KMS-11 (cell line): Measurements from ENCODE around the gene CFAP161.

Experiments used
- H2AFZ ChIP-seq: fragments of 200-600 bp; sonication (generic); 2 replicates; pipeline ENCODE4 v1.6.1; 2016; ENCODE audit warnings: antibody characterized with exemption, mixed run types, low read depth
- H3K27ac ChIP-seq: fragments of 200-600 bp; sonication (generic); 2 replicates; pipeline ENCODE4 v1.6.1; 2016; ENCODE audit warnings: mild to moderate bottlenecking, mixed run types
- H3K27me3 ChIP-seq: fragments of 200-600 bp; sonication (generic); 2 replicates; pipeline ENCODE4 v1.6.1; 2017; ENCODE audit warnings: mild to moderate bottlenecking, low read depth, mixed run types, moderate library complexity; ENCODE audit not compliant: insufficient read depth
- H3K36me3 ChIP-seq: fragments of 200-600 bp; sonication (generic); 2 replicates; pipeline ENCODE4 v1.6.1; 2017; ENCODE audit warnings: mild to moderate bottlenecking, mixed run types; ENCODE audit not compliant: insufficient read depth
- H3K4me1 ChIP-seq: fragments of 200-600 bp; sonication (generic); 2 replicates; pipeline ENCODE4 v1.6.1; 2016; ENCODE audit warnings: mild to moderate bottlenecking, low read depth, mixed run types; ENCODE audit not compliant: poor library complexity, severe bottlenecking
- H3K4me2 ChIP-seq: fragments of 200-600 bp; sonication (generic); 2 replicates; pipeline ENCODE4 v1.7.0; 2016; ENCODE audit warnings: mild to moderate bottlenecking, mixed run types
- H3K4me3 ChIP-seq: fragments of 200-600 bp; sonication (generic); IDR thresholded peaks from 2 replicates; pipeline ENCODE4 v1.6.1; 2017; ENCODE audit warnings: low read depth, low read length, mixed read lengths; ENCODE audit not compliant: insufficient read depth
- H3K79me2 ChIP-seq: fragments of 200-600 bp; sonication (generic); 2 replicates; pipeline ENCODE4 v1.6.1; 2016; ENCODE audit warnings: low read depth, mixed run types; ENCODE audit not compliant: insufficient read depth
- H3K9ac ChIP-seq: fragments of 200-600 bp; sonication (generic); 2 replicates; pipeline ENCODE4 v1.6.1; 2016; ENCODE audit warnings: mild to moderate bottlenecking, mixed run types
- H4K20me1 ChIP-seq: fragments of 200-600 bp; sonication (generic); 2 replicates; pipeline ENCODE4 v1.6.1; 2016; ENCODE audit warnings: mild to moderate bottlenecking, mixed run types; ENCODE audit not compliant: insufficient read depth
- CTCF ChIP-seq: fragments of 200-600 bp; sonication (generic); conservative IDR thresholded peaks from 2 replicates; pipeline ENCODE4 v1.6.1; 2017; ENCODE audit warnings: low read depth, mild to moderate bottlenecking, antibody characterized with exemption, low read length, moderate library complexity, mixed read lengths

The CFAP161 gene

DNA sequence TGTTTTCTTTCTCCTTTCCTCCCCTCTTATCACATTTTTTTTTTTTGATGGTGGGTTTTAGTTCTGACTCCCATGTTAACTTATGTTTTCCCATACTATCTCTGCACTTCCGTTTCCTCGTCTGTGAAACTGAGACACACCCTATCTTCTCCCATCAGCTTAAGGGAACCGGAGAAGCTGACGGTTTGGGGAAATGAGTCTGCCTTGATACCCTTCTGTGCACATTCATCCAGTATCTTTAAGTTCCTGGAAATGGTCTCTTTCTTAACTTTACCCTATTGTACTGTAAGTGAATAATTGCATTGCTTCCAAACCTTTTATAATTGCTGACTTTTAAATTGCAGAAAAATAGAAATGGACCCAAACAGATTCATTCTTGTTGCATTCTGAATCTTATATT lies 26.2 kb upstream of the CFAP161 start:
- no peaks in the 10 kb centered on the region for H4K20me1 ChIP-seq
- TF ChIP-seq CTCF, result no peak
- H3K9ac ChIP-seq, result no peak overlapping the region
- peaks cover 17% of the 10 kb centered on the region for H3K4me1 ChIP-seq
- no peak overlapping the region for H3K4me2 ChIP-seq
- H3K4me3 ChIP-seq, result no peak overlapping the region
- H3K27me3 ChIP-seq, result no peaks in the 10 kb centered on the region; the same call in 1 of the 2 replicates
- no peak overlapping the region for H2AFZ ChIP-seq
- no peak overlapping the region for H3K27ac ChIP-seq
- H3K36me3 ChIP-seq, result no peaks in the 10 kb centered on the region
- H3K79me2 ChIP-seq, result no peaks in the 10 kb centered on the region

DNA sequence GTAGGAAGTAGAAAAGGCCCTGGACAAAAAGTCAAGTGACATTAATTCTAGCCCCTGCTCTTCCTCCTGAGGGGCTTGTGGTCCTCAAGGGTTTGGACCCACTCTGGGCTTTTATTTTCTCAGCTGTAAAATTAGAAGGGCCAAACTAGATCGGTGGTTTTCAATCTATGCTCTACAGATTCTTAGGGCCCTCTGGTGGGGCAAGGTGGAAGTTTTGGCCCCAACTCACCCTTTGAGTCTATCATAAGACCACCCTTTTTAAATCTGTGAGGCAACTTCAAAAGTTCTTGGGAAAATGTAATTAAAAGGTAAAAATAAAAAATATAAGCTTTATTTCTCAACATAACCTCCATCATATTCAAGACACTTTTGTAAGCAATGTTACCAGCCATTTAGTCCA lies 25.6 kb upstream of the CFAP161 start:
- Histone ChIP-seq H3K79me2 (no peaks in the 10 kb centered on the region), H3K36me3 (no peaks in the 10 kb centered on the region), H2AFZ (no peak overlapping the region), H3K9ac (no peak overlapping the region), H3K4me3 (no peak overlapping the region), H3K4me1 (peaks cover 17% of the 10 kb centered on the region), H3K27me3 (no peaks in the 10 kb centered on the region; the same call in 1 of the 2 replicates), H3K4me2 (no peak overlapping the region), H3K27ac (no peak overlapping the region), H4K20me1 (no peaks in the 10 kb centered on the region)
- TF ChIP-seq CTCF, result peak; percentile 47

DNA sequence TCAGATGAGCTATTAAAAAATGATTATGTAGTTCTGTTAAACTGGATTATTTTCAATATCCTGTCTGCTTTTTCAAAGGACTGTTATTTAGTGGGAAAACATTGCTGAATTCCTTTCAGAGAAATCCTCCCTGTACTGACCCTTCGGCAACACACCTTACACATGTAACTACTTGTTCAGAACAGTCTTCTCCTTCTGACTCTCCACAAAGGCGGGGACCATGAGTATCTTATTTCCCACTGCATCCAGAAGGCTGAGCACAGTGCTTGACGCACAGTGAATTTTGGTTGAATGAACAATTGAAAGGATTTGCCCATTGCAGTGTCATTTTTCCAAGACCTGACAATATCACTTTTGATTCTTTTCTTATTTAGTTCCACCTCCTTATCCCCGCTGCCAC lies 23.1 kb upstream of the CFAP161 start:
- H3K4me1 ChIP-seq, result peaks cover 17% of the 10 kb centered on the region
- no peaks in the 10 kb centered on the region for H3K36me3 ChIP-seq
- no peaks in the 10 kb centered on the region; the same call in 1 of the 2 replicates for H3K27me3 ChIP-seq
- H3K79me2 ChIP-seq, result no peaks in the 10 kb centered on the region
- no peak for TF ChIP-seq CTCF
- no peak overlapping the region for H2AFZ ChIP-seq
- no peak overlapping the region for H3K27ac ChIP-seq
- H3K4me3 ChIP-seq, result no peak overlapping the region
- peak overlapping the region; percentile 10; the same call in 1 of the 2 replicates for H3K4me2 ChIP-seq
- no peak overlapping the region for H3K9ac ChIP-seq
- no peaks in the 10 kb centered on the region for H4K20me1 ChIP-seq

DNA sequence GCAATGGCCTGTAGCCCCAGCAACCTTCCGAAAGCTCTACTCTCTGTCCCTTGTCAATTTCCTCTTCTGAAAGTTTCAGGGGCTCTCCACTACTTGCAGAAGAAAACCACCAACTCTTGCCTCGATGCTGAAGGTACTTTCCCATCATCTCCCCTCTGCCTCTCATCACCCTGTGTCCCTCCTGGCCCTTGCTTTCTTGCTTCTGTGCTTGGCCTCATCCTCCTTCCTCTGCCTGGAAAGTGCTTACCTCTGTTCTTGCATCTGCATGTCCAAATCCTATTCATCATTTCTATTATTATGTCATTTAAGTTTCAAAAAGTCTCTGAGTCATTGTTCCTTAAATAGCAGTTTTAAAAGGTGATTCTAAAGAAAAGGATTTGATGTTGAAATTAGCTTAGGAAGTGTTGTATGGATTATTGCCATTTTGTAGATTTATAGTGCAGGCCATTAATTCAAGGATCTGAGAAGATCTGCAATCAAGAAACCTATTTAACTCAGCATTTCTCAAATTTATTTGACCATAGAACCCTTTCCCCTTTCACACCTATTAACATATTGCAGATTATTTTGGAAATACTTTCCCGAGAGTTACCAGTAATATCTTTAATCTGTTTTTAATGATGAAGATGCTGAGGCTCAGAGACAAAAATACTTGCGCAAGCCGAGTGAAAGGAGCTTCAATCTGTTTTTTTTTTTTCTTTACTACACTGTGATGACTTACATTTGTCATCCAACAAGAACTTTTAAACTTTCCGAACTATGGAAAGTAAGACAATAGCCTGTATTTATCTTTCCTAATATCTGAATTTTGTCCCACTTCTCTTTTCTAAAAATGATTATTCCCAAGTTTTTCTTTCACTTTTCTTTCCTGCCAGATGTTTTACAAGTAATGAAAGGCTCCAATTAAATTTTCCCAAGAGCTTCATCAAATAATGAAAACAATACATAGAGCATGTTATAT lies 22.3 kb upstream of the CFAP161 start:
- Histone ChIP-seq H3K4me1 (peaks cover 17% of the 10 kb centered on the region), H2AFZ (no peak overlapping the region), H3K79me2 (no peaks in the 10 kb centered on the region), H3K36me3 (no peaks in the 10 kb centered on the region), H3K27me3 (no peaks in the 10 kb centered on the region; the same call in 1 of the 2 replicates), H3K27ac (no peak overlapping the region), H3K4me2 (peak overlapping the region; percentile 14; the same call in 1 of the 2 replicates), H3K4me3 (no peak overlapping the region), H4K20me1 (no peaks in the 10 kb centered on the region), H3K9ac (no peak overlapping the region)
- TF ChIP-seq CTCF, result no peak
